ENCODE measurements around the gene SKP1. TPM values are rescaled to one million over a fixed set of nuclear protein-coding genes. Genes with fewer than 3 reads are reported as not detected.

The SKP1 gene
- total RNA-seq, result 100 to 1,000 TPM; 224 to 287 (median 268) TPM
- 1,000 to 10,000 TPM; 1,257 to 1,361 TPM for polyA plus RNA-seq
- total RNA-seq, result 263 reads per million, percentile 95 among the genes with 10 or more reads in this experiment

GRCh38 chr5:134176511-134177368 is at the start of gene SKP1:
SKP1 (minus strand) TSS chr5:134176950; CDS start chr5:134174022, 2,928 bp downstream.
- H3K36me3 Mint-ChIP-seq, result peaks cover 0 to 17% (median 12%) of the 10 kb centered on the region in 5 donors
- Histone ChIP-seq H3K4me1 (ENCODE audit: control insufficient read depth in 2 of 2, insufficient read depth in 2 of 2, low read length in 2 of 2) (peaks cover 25 to 30% of the 10 kb centered on the region in 2 donors), H3K27me3 (ENCODE audit: control insufficient read depth in 2 of 2, insufficient read depth in 2 of 2, low read length in 2 of 2) (no peaks in the 10 kb centered on the region), H3K36me3 (ENCODE audit: control insufficient read depth in 2 of 3, insufficient read depth in 3 of 3, low read length in 3 of 3) (peaks cover 5 to 25% (median 7%) of the 10 kb centered on the region in 3 experiments), H3K27ac (ENCODE audit: low read depth, low read length) (peak within 1 kb of the TSS; percentile 100), H3K4me3 (ENCODE audit: low read length) (peak within 1 kb of the TSS; percentile 96), H3K9me3 (ENCODE audit: control insufficient read depth in 2 of 3, low read length in 3 of 3) (no peaks in the 10 kb centered on the region)
- peak; percentile 92 for ATAC-seq
- peak; percentile 80 to 93 (median 91) for DNase-seq
- peaks cover 0 to 4% (median 0%) of the 10 kb centered on the region in 5 donors for H3K27me3 Mint-ChIP-seq
- CTCF ChIA-PET, result interaction anchor here (0.7 to 1.6 kb wide), 4 partner anchors 15 to 137 kb away, joined by 3 to 8 read pairs (median 4); partner anchors contain the start of gene PPP2CA
- peak within 1 kb of the TSS; percentile 90 to 99 (median 97) for H3K4me3 Mint-ChIP-seq
- peaks cover 28 to 39% (median 32%) of the 10 kb centered on the region in 7 donors for H3K4me1 Mint-ChIP-seq
- intact Hi-C loops (cut with micrococcal nuclease), result loop anchor here (1.0 to 5.0 kb wide), 24 partner anchors 8 to 1094 kb away; partner anchors contain the start of genes C5orf15 (in 2 of the 2), CAMLG (in 2 of the 2), PPP2CA (in 2 of the 2) and UBE2B (in 2 of the 2)
- POLR2A ChIA-PET, result interaction anchor here (0.5 to 12.1 kb wide), 41 partner anchors 8 to 1125 kb away, joined by 3 to 164 read pairs (median 5); partner anchors contain the start of genes CDKL3, HSPA4, PPP2CA and VDAC1
- H3K9me3 Mint-ChIP-seq, result peaks cover 0 to 13% (median 0%) of the 10 kb centered on the region in 11 donors
- H3K27ac Mint-ChIP-seq, result peak within 1 kb of the TSS; percentile 98 to 99 (median 98)

DNA sequence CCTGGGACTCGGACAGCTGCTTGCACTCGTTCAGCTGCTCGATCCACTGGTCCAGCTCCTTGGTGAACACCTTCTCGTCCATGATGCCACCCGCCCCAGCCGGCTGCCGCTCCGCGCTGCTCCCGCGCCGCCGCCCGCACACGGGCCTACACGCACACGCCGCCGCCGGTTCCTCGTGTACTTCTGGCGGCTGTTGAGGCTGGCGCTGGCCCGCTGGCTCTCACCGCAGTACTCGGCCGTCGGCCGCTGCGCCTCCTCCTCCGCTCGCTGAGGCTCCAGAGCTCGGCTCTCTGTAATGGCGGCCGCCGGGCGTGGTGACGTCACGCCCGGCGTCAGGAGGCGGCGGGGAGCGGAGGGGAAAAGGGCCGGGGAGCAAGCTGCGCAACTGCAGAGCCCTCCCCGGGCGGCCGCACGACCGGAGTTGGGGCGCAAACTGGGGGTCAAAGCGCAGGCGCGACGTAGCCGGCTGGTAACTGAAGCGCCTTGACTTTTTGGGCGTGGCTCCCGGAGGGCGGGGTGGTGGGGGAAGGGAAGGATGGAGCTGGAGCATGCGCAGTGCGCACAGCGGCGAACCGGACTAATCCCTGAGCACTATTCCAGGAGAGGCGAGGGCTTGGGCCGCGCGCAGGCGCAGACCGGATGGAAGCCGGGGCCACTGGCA is 49.2 kb upstream of the SKP1 start, which contains the start of gene PPP2CA:
PPP2CA (minus strand) TSS at position 294 of the 661 bp plus-strand sequence; CDS start at position 82, 212 bp downstream.
- H3K27ac ChIP-seq (ENCODE audit: low read depth, low read length), result peak within 1 kb of the TSS; percentile 100
- DNase-seq (peak; percentile 98 to 100 (median 99)), ATAC-seq (peak; percentile 89)
- peak within 1 kb of the TSS; percentile 95 to 100 (median 98) for H3K27ac Mint-ChIP-seq
- H3K4me3 ChIP-seq (ENCODE audit: low read length), result peak within 1 kb of the TSS; percentile 100
- H3K4me1 ChIP-seq (ENCODE audit: control insufficient read depth in 2 of 2, insufficient read depth in 2 of 2, low read length in 2 of 2), result peaks cover 29 to 40% of the 10 kb centered on the region in 2 donors
- peak within 1 kb of the TSS; percentile 66 to 98 (median 96) for H3K4me3 Mint-ChIP-seq
- peaks cover 0 to 20% (median 6%) of the 10 kb centered on the region in 5 donors for H3K36me3 Mint-ChIP-seq
- H3K36me3 ChIP-seq (ENCODE audit: control insufficient read depth in 2 of 3, insufficient read depth in 3 of 3, low read length in 3 of 3), result peaks cover 0 to 10% (median 0%) of the 10 kb centered on the region in 3 experiments
- peaks cover 37 to 57% (median 52%) of the 10 kb centered on the region in 7 donors for H3K4me1 Mint-ChIP-seq
- no peaks in the 10 kb centered on the region for H3K27me3 ChIP-seq (ENCODE audit: control insufficient read depth in 2 of 2, insufficient read depth in 2 of 2, low read length in 2 of 2)
- peaks cover 0 to 10% (median 0%) of the 10 kb centered on the region in 11 donors for H3K9me3 Mint-ChIP-seq
- no peaks in the 10 kb centered on the region for H3K9me3 ChIP-seq (ENCODE audit: control insufficient read depth in 2 of 3, low read length in 3 of 3)
- ChIA-PET CTCF (interaction anchor here (1.1 to 2.0 kb wide), 3 partner anchors 22 to 75 kb away, joined by 3 to 8 read pairs (median 5); partner anchors contain the start of gene SKP1), POLR2A (interaction anchor here (0.6 to 5.0 kb wide), 34 partner anchors 10 to 1174 kb away, joined by 3 to 55 read pairs (median 5); partner anchors contain the start of genes CAMLG, HSPA4, JADE2 and PCBD2)
- intact Hi-C loops (cut with micrococcal nuclease), result loop anchor here (1.0 to 10.0 kb wide), 22 partner anchors 13 to 1264 kb away; partner anchors contain the start of genes C5orf15 (in 2 of the 2), CAMLG (in 2 of the 2), CDKN2AIPNL (in 2 of the 2) and JADE2 (in 2 of the 2)
- peaks cover 0 to 4% (median 0%) of the 10 kb centered on the region in 5 donors for H3K27me3 Mint-ChIP-seq

- no peaks in the 10 kb centered on the region for H3K27me3 ChIP-seq (ENCODE audit: control insufficient read depth in 2 of 2, insufficient read depth in 2 of 2, low read length in 2 of 2)
- peak overlapping the region; percentile 66 to 98 (median 96) for H3K4me3 Mint-ChIP-seq
- H3K4me1 Mint-ChIP-seq, result peaks cover 42 to 65% (median 59%) of the 10 kb centered on the region in 7 donors
- H3K36me3 ChIP-seq (ENCODE audit: control insufficient read depth in 2 of 3, insufficient read depth in 3 of 3, low read length in 3 of 3), result peaks cover 0 to 14% (median 6%) of the 10 kb centered on the region in 3 experiments
- H3K9me3 Mint-ChIP-seq, result peaks cover 0 to 10% (median 0%) of the 10 kb centered on the region in 11 donors
- H3K36me3 Mint-ChIP-seq, result peaks cover 0 to 27% (median 13%) of the 10 kb centered on the region in 5 donors
- DNase-seq (peak in 8 of 9 donors; percentile 47 to 76 (median 57)), ATAC-seq (peak; percentile 27)
- intact Hi-C loops (cut with micrococcal nuclease), result loop anchor here (5.0 to 10.0 kb wide), 4 partner anchors 113 to 1263 kb away; partner anchors contain the start of genes AFF4 (in 1 of the 2), PCBD2 (in 1 of the 2) and TCF7 (in 1 of the 2)
- peaks cover 34 to 41% of the 10 kb centered on the region in 2 donors for H3K4me1 ChIP-seq (ENCODE audit: control insufficient read depth in 2 of 2, insufficient read depth in 2 of 2, low read length in 2 of 2)
- no peaks in the 10 kb centered on the region for H3K27me3 Mint-ChIP-seq
- H3K4me3 ChIP-seq (ENCODE audit: low read length), result peak overlapping the region; percentile 100
- H3K27ac ChIP-seq (ENCODE audit: low read depth, low read length), result peak overlapping the region; percentile 100
- ChIA-PET CTCF (interaction anchor here (0.5 to 2.0 kb wide), 4 partner anchors 41 to 200 kb away, joined by 3 to 8 read pairs (median 5); partner anchors contain the start of gene SKP1), POLR2A (interaction anchor here (0.6 to 5.0 kb wide), 31 partner anchors 9 to 680 kb away, joined by 3 to 55 read pairs (median 5); partner anchors contain the start of genes JADE2, PCBD2, SKP1 and TCF7)
- H3K9me3 ChIP-seq (ENCODE audit: control insufficient read depth in 2 of 3, low read length in 3 of 3), result no peaks in the 10 kb centered on the region
- H3K27ac Mint-ChIP-seq, result peak overlapping the region; percentile 95 to 100 (median 98)
Observed at GRCh38 chr5:134224888-134225779, 48.4 kb upstream of the SKP1 start.

DNA sequence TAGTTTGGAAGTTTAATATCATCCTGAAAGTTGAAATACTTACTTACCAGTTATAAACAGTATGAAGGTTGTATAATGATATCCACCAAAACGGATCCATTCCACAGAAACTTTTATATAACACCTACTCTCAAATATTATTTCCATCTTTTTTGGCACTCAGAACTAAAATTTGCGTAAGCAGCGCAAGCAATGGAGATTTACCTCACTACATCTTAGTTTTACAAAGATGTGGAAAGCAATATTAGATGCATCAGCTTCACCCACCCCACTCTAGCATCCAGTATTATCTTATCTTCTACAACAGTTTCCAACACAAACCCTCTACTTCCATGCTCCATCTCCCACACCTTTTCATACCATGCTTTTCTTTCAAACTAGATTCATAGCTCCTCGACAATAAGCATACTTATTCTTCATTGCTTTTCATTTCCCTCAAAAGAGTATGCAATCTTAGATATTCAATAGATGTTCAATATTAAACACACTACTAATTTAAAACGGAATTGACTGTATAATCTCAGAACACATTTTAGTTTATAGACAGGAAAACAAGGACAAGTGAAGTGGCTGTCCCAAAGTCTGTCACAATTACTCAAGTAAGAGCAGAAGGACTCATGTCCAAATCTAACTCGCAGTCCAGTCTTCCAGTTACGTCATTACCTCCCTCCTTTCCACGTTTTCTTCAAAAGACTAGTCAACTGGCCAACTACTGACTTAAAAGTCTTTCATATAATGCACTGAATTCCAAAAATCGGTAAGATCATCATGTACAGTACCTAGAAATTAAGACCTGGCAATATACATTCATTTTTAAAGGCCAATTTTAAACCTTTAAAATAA is 46.9 kb upstream of the SKP1 start:
- peak overlapping the region; percentile 6 to 99 (median 95) for H3K27ac Mint-ChIP-seq
- peaks cover 3 to 14% (median 6%) of the 10 kb centered on the region in 3 experiments for H3K36me3 ChIP-seq (ENCODE audit: control insufficient read depth in 2 of 3, insufficient read depth in 3 of 3, low read length in 3 of 3)
- ATAC-seq (no peak), DNase-seq (no peak)
- peak overlapping the region; percentile 100 for H3K27ac ChIP-seq (ENCODE audit: low read depth, low read length)
- H3K4me1 ChIP-seq (ENCODE audit: control insufficient read depth in 2 of 2, insufficient read depth in 2 of 2, low read length in 2 of 2), result peaks cover 46 to 49% of the 10 kb centered on the region in 2 donors
- no peaks in the 10 kb centered on the region for H3K27me3 Mint-ChIP-seq
- peaks cover 56 to 80% (median 74%) of the 10 kb centered on the region in 7 donors for H3K4me1 Mint-ChIP-seq
- H3K4me3 Mint-ChIP-seq, result peak overlapping the region; percentile 58 to 98 (median 95)
- no peaks in the 10 kb centered on the region for H3K9me3 ChIP-seq (ENCODE audit: control insufficient read depth in 2 of 3, low read length in 3 of 3)
- H3K9me3 Mint-ChIP-seq, result peaks cover 0 to 10% (median 0%) of the 10 kb centered on the region in 11 donors
- H3K27me3 ChIP-seq (ENCODE audit: control insufficient read depth in 2 of 2, insufficient read depth in 2 of 2, low read length in 2 of 2), result no peaks in the 10 kb centered on the region
- CTCF ChIA-PET, result interaction anchor here (0.6 to 1.0 kb wide), 3 partner anchors 64 to 419 kb away, joined by 3 read pairs; no protein-coding TSS in a partner anchor
- POLR2A ChIA-PET, result interaction anchor here (0.9 to 5.0 kb wide), 3 partner anchors 9 to 148 kb away, joined by 3 to 55 read pairs (median 4); partner anchors contain the start of genes SKP1 and UBE2B
- H3K4me3 ChIP-seq (ENCODE audit: low read length), result peak overlapping the region; percentile 100
- intact Hi-C loops (cut with micrococcal nuclease), result loop anchor here (10.0 kb wide), 2 partner anchors 381 to 681 kb away; partner anchors contain the start of gene PCBD2 (in 1 of the 2)
- peaks cover 0 to 27% (median 13%) of the 10 kb centered on the region in 5 donors for H3K36me3 Mint-ChIP-seq
